Activated T-helper 1 cell treated with anti-CD3 and anti-CD28 coated beads, Interleukin-12 subunit alpha, Interleukin-12 subunit beta, Interleukin-2, Interleukin-4 antibody, amounts not matched to agents 30 ng/mL and 10 ng/mL and 1 ng/mL, durations not matched to agents 14 hours and 24 hours and 36 hours (primary cell): ENCODE data around the gene CSF2RB. TPM values are rescaled to one million over a fixed set of nuclear protein-coding genes. Genes with fewer than 3 reads are reported as not detected.
"Not testable (repeated sequence)": the region's sequence is repeated elsewhere in the genome, so short reads cannot be mapped to it uniquely, and the experiment has no call there.

Experiments
- DNase-seq: peaks from one replicate; pipeline ENCODE4 v3.0.0; 2021; ENCODE audit warnings: low spot score
- H3K27ac Mint-ChIP-seq: one replicate; pipeline ENCODE4 v1.8.0; 2021; ENCODE audit warnings: mild to moderate bottlenecking, mixed read lengths
- H3K27me3 Mint-ChIP-seq: one replicate; pipeline ENCODE4 v1.8.0; 2022; ENCODE audit warnings: mild to moderate bottlenecking, moderate library complexity, mixed read lengths; ENCODE audit not compliant: insufficient read depth
- H3K36me3 Mint-ChIP-seq: one replicate; pipeline ENCODE4 v1.8.0; 2021; ENCODE audit warnings: low read depth, mixed read lengths
- H3K4me1 Mint-ChIP-seq: one replicate; pipeline ENCODE4 v1.8.0; 2021; ENCODE audit warnings: low read depth, mixed read lengths
- H3K4me3 Mint-ChIP-seq: one replicate; pipeline ENCODE4 v1.8.0; 2021; ENCODE audit warnings: mild to moderate bottlenecking, moderate library complexity, mixed read lengths
- H3K9me3 Mint-ChIP-seq: one replicate; pipeline ENCODE4 v1.8.0; 2021; ENCODE audit warnings: mixed read lengths
- intact Hi-C: fragments of 100-400 bp; cut with micrococcal nuclease; formaldehyde crosslinking; loops from one replicate; pipeline ENCODE4 v1.15.1; 2024
- total RNA-seq: library from RNA; stranded (reverse); gene quantifications from 2 replicates; pipeline ENCODE4 v1.2.3, GENCODE V29; 2022

Gene CSF2RB
- total RNA-seq, 1 donor from 2014 or later, result 11.8 TPM

GRCh38 chr22:36979016-36979910 lies 65.8 kb downstream of the CSF2RB start:
- no peak for DNase-seq
- Mint-ChIP-seq H3K27ac (no peak overlapping the region), H3K4me1 (peaks cover 15% of the 10 kb centered on the region), H3K4me3 (no peak overlapping the region), H3K27me3 (peaks cover 13% of the 10 kb centered on the region), H3K36me3 (no peaks in the 10 kb centered on the region), H3K9me3 (no peaks in the 10 kb centered on the region)
- intact Hi-C loops, result loop anchor here (5.0 kb wide), 2 partner anchors 63 to 432 kb away; no protein-coding TSS in a partner anchor

GRCh38 chr22:36981247-36981775 lies 67.9 kb downstream of the CSF2RB start:
- no peak overlapping the region for H3K4me3 Mint-ChIP-seq
- intact Hi-C loops, result no loop called here
- peaks cover 11% of the 10 kb centered on the region for H3K9me3 Mint-ChIP-seq
- DNase-seq, result no peak
- peaks cover 15% of the 10 kb centered on the region for H3K4me1 Mint-ChIP-seq
- H3K36me3 Mint-ChIP-seq, result no peaks in the 10 kb centered on the region
- H3K27me3 Mint-ChIP-seq, result peaks cover 15% of the 10 kb centered on the region
- H3K27ac Mint-ChIP-seq, result no peak overlapping the region

GRCh38 chr22:36982136-36982535 lies 68.7 kb downstream of the CSF2RB start:
- Mint-ChIP-seq H3K4me3 (no peak overlapping the region), H3K36me3 (no peaks in the 10 kb centered on the region), H3K27ac (peak overlapping the region; percentile 64), H3K4me1 (peaks cover 13% of the 10 kb centered on the region), H3K9me3 (peaks cover 13% of the 10 kb centered on the region), H3K27me3 (peaks cover 15% of the 10 kb centered on the region)
- intact Hi-C loops, result no loop called here
- DNase-seq, result no peak

GRCh38 chr22:36985211-36985889 lies 71.9 kb downstream of the CSF2RB start:
- peaks cover 4% of the 10 kb centered on the region for H3K4me1 Mint-ChIP-seq
- no peak overlapping the region for H3K4me3 Mint-ChIP-seq
- DNase-seq, result no peak
- peaks cover 25% of the 10 kb centered on the region for H3K27me3 Mint-ChIP-seq
- H3K9me3 Mint-ChIP-seq, result peaks cover 17% of the 10 kb centered on the region
- H3K36me3 Mint-ChIP-seq, result no peaks in the 10 kb centered on the region
- intact Hi-C loops, result no loop called here
- H3K27ac Mint-ChIP-seq, result no peak overlapping the region

- Mint-ChIP-seq H3K27ac (no peak overlapping the region), H3K36me3 (no peaks in the 10 kb centered on the region), H3K4me1 (peaks cover 4% of the 10 kb centered on the region), H3K4me3 (no peak overlapping the region), H3K27me3 (peaks cover 28% of the 10 kb centered on the region), H3K9me3 (peaks cover 17% of the 10 kb centered on the region)
- DNase-seq, result no peak
- intact Hi-C loops, result loop anchor here (1.0 kb wide), 1 partner anchor 274 kb away; no protein-coding TSS in a partner anchor
Measured at GRCh38 chr22:36986242-36986821, 72.9 kb downstream of the CSF2RB start.

- Mint-ChIP-seq H3K4me1 (peaks cover 4% of the 10 kb centered on the region), H3K36me3 (no peaks in the 10 kb centered on the region), H3K27ac (no peak overlapping the region), H3K4me3 (no peak overlapping the region), H3K9me3 (peaks cover 17% of the 10 kb centered on the region), H3K27me3 (peaks cover 25% of the 10 kb centered on the region)
- intact Hi-C loops, result no loop called here
- DNase-seq, result no peak
Measured at GRCh38 chr22:36988075-36988832, 74.8 kb downstream of the CSF2RB start.

GRCh38 chr22:36989012-36989411 lies 75.6 kb downstream of the CSF2RB start:
- intact Hi-C loops, H3K27ac Mint-ChIP-seq: not testable (repeated sequence)
- peaks cover 22% of the 10 kb centered on the region for H3K27me3 Mint-ChIP-seq

More at GRCh38 chr22:36989012-36989411, 75.6 kb downstream of the CSF2RB start:
- peaks cover 17% of the 10 kb centered on the region for H3K9me3 Mint-ChIP-seq
- H3K4me3 Mint-ChIP-seq, DNase-seq, H3K4me1 Mint-ChIP-seq, H3K36me3 Mint-ChIP-seq: not testable (repeated sequence)

Other genes starting within 250 kb of the CSF2RB start
- not detected in 2 replicates for gene CACNG2, start 209.9 kb upstream of the CSF2RB start, total RNA-seq
- 26.0 and 30.9 TPM in 2 replicates for gene IFT27, start 137.5 kb upstream of the CSF2RB start, total RNA-seq
- not detected in 2 replicates for gene PVALB, start 96.6 kb upstream of the CSF2RB start, total RNA-seq
- 15.6 and 17.3 TPM in 2 replicates for gene NCF4, start 52.6 kb upstream of the CSF2RB start, total RNA-seq
- 6.9 and 8.2 TPM in 2 replicates for gene TST, start 105.8 kb downstream of the CSF2RB start, total RNA-seq
- gene MPST, start 106.1 kb downstream of the CSF2RB start, total RNA-seq, result 18.0 and 20.1 TPM in 2 replicates
- 65.4 and 68.1 TPM in 2 replicates for gene KCTD17, start 138.1 kb downstream of the CSF2RB start, total RNA-seq
- gene TMPRSS6, start 196.1 kb downstream of the CSF2RB start, total RNA-seq, result 2.3 and 3.3 TPM in 2 replicates
- 273 and 278 TPM in 2 replicates for gene IL2RB, start 236.3 kb downstream of the CSF2RB start, total RNA-seq